Testis (tissue), 3 donors: ENCODE results near the gene UBAC2. TPM values are rescaled to one million over a fixed set of nuclear protein-coding genes. Genes with fewer than 3 reads are reported as not detected.

Experiments
- DNase-seq: peaks from one replicate; pipeline ENCODE4 v3.0.0-alpha.2; 2019
- H3K27ac ChIP-seq, 2 donors: fragments of 200-600 bp; sonication (generic); one replicate each; pipeline ENCODE4 v1.5.1; 2019
- H3K27me3 ChIP-seq: fragments of 200-600 bp; sonication (generic); one replicate; pipeline ENCODE4 v1.5.1; 2019
- H3K36me3 ChIP-seq: fragments of 200-600 bp; sonication (generic); one replicate; pipeline ENCODE4 v1.5.1; 2017; ENCODE audit warnings: low read depth; ENCODE audit errors: missing control alignments
- H3K4me1 ChIP-seq: fragments of 200-600 bp; sonication (generic); one replicate; pipeline ENCODE4 v1.5.1; 2019
- H3K4me3 ChIP-seq, 2 donors: fragments of 200-600 bp; sonication (generic); one replicate each; pipeline ENCODE4 v1.5.1; 2017 to 2019
- H3K9me3 ChIP-seq: fragments of 200-600 bp; sonication (generic); one replicate; pipeline ENCODE4 v1.5.1; 2017
- CTCF ChIP-seq, 3 experiments: fragments of 450-650 bp in 2 of 3; fragments of 200-600 bp in 1 of 3; sonication (generic) in 1 of 3; IDR thresholded peaks; one replicate each; pipeline ENCODE4 v1.5.1; 2016 to 2019; ENCODE audit warnings: antibody characterized with exemption in 3 of 3, mild to moderate bottlenecking in 2 of 3, moderate library complexity in 1 of 3
- POLR2A ChIP-seq: fragments of 450-650 bp; IDR thresholded peaks from one replicate; pipeline ENCODE4 v1.6.1; 2017; ENCODE audit warnings: antibody characterized with exemption, mild to moderate bottlenecking, moderate library complexity
- WGBS, 2 donors: methylation state at CpG; one replicate each; pipeline ENCODE4 v1.1.5; 2018; 5-methylcytosine and 5-hydroxymethylcytosine counted together
- intact Hi-C: fragments of 100-400 bp; cut with DNase I; formaldehyde crosslinking; loops from one replicate; pipeline ENCODE4 v1.15.1; 2023; ENCODE audit warnings: low total_unique reads
- polyA plus RNA-seq: library from polyadenylated mRNA; stranded (reverse); fragments of 350-450 nt; fragmentation: Illumina TruSeq; extraction: RNeasy Lipid Tissue Mini Kit (QIAGEN cat#74804); gene quantifications from one replicate; pipeline ENCODE4 v1.2.3, GENCODE V29; 2014; ENCODE audit warnings: low read depth, low replicate concordance; ENCODE audit not compliant: insufficient read depth
- total RNA-seq, 2 donors: library from RNA; depleted of rRNA; stranded (reverse); fragments of >200 nt; gene quantifications; one replicate each; pipeline ENCODE4 v1.2.3, GENCODE V29; 2016

Gene UBAC2
- total and polyA plus RNA-seq, 3 donors from 2014 or later: 85.5 to 147 (median 93.0) TPM

DNA sequence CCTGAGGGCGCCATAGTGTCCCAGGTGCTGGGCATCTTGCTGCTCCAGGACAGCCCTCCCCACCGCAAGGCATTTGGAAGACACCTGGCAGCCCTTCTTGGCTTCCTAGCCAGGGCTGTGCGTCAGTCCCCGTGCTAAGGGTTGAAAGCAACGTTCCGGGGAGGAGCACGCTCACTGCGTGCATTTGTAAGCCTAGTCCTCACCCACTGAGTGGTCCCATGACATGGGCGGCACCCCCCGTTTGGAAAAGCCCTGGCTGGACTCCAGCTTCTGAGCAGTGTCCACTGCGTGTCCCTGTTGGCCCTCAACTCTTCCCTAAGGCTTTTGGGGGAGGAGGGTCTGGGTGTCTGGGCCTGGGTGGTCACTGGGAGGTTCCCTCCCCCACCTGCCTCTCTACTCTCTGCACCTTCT, 182.9 kb downstream of the UBAC2 start:
- 86 to 98% methylated on average over 5 to 11 of the region's 11 CpGs for WGBS, 2 donors
- Histone ChIP-seq H3K9me3 (no peaks in the 10 kb centered on the region), H3K27ac (no peak overlapping the region), H3K36me3 (no peaks in the 10 kb centered on the region), H3K4me3 (no peak overlapping the region), H3K4me1 (peaks cover 21% of the 10 kb centered on the region), H3K27me3 (no peaks in the 10 kb centered on the region)
- no peak for TF ChIP-seq POLR2A
- no peak for TF ChIP-seq CTCF (IDR thresholded peaks at IDR 0.05)
- intact Hi-C loops: no loop called here
- no peak for DNase-seq

DNA sequence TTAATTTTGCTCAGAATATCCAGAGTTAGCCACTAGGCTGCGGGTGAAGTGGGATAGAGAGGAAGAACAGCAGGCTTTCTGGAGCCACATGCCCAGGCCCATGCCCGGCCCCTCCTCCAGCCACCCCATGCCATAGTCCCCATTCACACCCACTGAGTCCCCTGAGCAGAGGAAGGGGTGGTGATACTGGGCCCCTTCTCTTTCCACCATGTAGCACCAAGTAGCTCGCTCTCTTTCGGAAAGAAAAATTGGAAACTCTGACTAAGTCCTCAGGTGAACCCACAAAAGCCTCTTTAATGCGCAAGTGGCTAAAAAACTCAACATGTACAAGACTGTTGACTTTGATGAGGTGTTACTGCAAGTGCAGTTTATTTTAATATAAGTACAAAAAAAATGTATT, 183.3 kb downstream of the UBAC2 start:
- H3K27ac ChIP-seq: no peak overlapping the region
- peaks cover 21% of the 10 kb centered on the region for H3K4me1 ChIP-seq
- H3K27me3 ChIP-seq: no peaks in the 10 kb centered on the region
- DNase-seq: no peak
- H3K36me3 ChIP-seq: no peaks in the 10 kb centered on the region
- TF ChIP-seq POLR2A (no peak), CTCF (IDR thresholded peaks at IDR 0.05) (no peak)
- H3K9me3 ChIP-seq: no peaks in the 10 kb centered on the region
- 94 to 100% methylated on average over 5 of the region's 5 CpGs for WGBS, 2 donors
- intact Hi-C loops: no loop called here
- H3K4me3 ChIP-seq: no peak overlapping the region

- 90 to 93% methylated on average over 13 of the region's 13 CpGs for WGBS, 2 donors
- H3K4me3 ChIP-seq: no peak overlapping the region
- no peak for DNase-seq
- no peaks in the 10 kb centered on the region for H3K27me3 ChIP-seq
- H3K36me3 ChIP-seq: no peaks in the 10 kb centered on the region
- no peak for TF ChIP-seq POLR2A
- no peak for TF ChIP-seq CTCF (IDR thresholded peaks at IDR 0.05)
- intact Hi-C loops: no loop called here
- H3K4me1 ChIP-seq: peaks cover 25% of the 10 kb centered on the region
- no peaks in the 10 kb centered on the region for H3K9me3 ChIP-seq
- H3K27ac ChIP-seq: no peak overlapping the region
Measured at GRCh38 chr13:99384468-99384867, 183.8 kb downstream of the UBAC2 start.

DNA sequence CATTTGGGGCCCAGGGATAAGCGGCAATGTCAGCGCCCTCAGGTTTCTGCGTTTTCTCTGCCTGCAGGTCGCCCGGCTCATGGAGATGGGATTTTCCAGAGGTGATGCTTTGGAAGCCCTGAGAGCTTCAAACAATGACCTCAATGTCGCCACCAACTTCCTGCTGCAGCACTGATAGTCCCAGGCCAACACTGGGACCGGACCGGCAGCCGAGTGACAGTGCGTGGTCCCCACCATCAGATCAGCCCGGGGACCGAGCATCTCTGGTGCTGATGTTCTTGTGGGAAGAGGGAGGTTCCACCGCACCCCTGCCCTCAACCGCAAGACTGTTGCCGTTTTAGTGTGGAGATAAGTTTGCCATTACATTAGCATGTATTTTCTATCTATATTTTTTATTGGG, 184.5 kb downstream of the UBAC2 start:
- Histone ChIP-seq H3K36me3 (no peaks in the 10 kb centered on the region), H3K9me3 (no peaks in the 10 kb centered on the region), H3K4me1 (peaks cover 28% of the 10 kb centered on the region), H3K4me3 (no peak overlapping the region), H3K27ac (no peak overlapping the region), H3K27me3 (no peaks in the 10 kb centered on the region)
- TF ChIP-seq POLR2A (no peak), CTCF (IDR thresholded peaks at IDR 0.05) (no peak)
- WGBS, 2 donors: 81 to 84% methylated on average over 15 of the region's 15 CpGs
- intact Hi-C loops: no loop called here
- no peak for DNase-seq

DNA sequence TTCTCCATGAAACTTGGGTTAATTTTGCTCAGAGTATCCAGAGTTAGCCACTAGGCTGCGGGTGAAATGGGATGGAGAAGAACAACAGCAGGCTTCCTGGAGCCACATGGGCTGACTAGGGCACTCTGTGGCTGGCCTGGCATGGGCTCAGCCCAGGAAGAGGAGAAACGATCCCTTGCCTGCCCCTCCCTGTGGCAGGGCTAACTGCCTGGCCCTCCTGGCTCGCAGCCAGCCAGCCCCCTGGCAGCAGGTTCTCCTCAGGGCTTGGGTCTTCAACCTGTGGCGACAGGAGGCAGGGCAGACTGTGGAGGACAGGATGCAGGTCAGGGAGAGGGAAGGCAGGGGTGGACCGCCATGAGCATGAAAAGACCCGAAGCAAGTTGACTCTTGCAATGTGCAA, 185.3 kb downstream of the UBAC2 start:
- H3K27ac ChIP-seq: no peak overlapping the region
- 61 to 77% methylated on average over 5 to 6 of the region's 6 CpGs for WGBS, 2 donors
- no peaks in the 10 kb centered on the region for H3K9me3 ChIP-seq
- no peaks in the 10 kb centered on the region for H3K36me3 ChIP-seq
- peaks cover 28% of the 10 kb centered on the region for H3K4me1 ChIP-seq
- H3K4me3 ChIP-seq: no peak overlapping the region
- intact Hi-C loops: no loop called here
- H3K27me3 ChIP-seq: no peaks in the 10 kb centered on the region
- TF ChIP-seq POLR2A (no peak), CTCF (IDR thresholded peaks at IDR 0.05) (peak in 1 of 3 experiments; percentile 16)
- no peak for DNase-seq
